AG20443 (cell line): ENCODE measurements around the gene FKBP2.

Source experiments
- DNase-seq: peaks from one replicate; pipeline ENCODE4 v3.0.0; 2012; ENCODE audit warnings: low spot score, mixed read lengths

Gene FKBP2

DNA sequence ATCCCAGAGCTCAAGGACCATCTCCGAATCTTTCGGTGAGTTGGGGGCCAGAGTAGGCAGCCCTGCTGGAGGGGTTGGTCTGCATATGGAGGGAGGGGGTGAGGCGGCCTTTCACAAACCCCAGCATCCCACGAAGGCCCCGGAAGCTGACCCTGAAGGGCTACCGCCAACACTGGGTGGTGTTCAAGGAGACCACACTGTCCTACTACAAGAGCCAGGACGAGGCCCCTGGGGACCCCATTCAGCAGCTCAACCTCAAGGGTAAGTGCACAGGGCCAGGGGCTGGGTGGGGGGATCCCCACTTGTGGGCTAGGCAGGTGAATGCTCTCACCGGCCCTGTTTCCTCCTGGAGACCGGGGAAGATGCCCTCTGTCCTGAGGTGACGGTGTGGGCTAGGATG lies 21.1 kb upstream of the FKBP2 start:
- DNase-seq, result no peak

DNA sequence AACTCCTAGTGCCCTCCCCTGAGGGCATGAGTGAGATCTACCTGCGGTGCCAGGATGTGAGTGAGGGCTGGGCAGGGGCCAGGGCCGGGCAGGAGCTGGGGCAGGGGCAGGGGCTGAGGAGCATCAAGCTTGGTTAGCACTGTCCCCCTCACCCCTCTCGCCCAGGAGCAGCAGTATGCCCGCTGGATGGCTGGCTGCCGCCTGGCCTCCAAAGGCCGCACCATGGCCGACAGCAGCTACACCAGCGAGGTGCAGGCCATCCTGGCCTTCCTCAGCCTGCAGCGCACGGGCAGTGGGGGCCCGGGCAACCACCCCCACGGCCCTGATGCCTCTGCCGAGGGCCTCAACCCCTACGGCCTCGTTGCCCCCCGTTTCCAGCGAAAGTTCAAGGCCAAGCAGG lies 20.6 kb upstream of the FKBP2 start:
- no peak for DNase-seq

DNA sequence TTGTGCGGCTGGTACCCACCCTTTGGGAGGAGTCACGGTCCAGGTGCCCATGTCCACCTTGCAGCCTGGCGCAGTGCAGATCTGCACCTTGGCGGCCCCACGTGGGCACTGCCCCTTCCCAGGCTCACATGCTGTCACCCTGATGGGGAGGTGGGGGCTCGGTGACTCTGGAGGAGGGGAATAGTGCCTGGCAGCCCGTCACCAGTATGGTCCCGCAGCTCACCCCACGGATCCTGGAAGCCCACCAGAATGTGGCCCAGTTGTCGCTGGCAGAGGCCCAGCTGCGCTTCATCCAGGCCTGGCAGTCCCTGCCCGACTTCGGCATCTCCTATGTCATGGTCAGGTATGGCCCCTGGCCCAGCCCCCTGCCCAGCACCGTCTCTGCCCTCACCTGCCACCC lies 20.1 kb upstream of the FKBP2 start:
- no peak for DNase-seq

DNA sequence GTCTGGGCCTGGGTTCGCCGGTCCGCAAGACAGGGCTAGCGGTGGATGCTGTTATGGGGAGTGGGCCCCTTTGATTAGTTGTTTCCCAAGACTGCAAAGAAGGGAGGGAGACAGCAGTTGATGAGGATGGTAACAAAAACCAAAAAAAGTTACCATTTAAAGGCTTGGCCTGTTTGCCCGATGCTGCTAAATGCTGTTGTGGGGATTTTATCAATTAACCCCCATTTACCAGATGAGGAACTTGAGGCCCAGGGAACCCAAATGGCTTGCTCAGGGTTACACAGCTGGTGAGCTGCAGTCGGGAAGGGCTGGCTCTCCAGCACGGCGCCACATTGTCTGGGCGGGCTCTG lies 18.3 kb upstream of the FKBP2 start:
- DNase-seq, result no peak

DNA sequence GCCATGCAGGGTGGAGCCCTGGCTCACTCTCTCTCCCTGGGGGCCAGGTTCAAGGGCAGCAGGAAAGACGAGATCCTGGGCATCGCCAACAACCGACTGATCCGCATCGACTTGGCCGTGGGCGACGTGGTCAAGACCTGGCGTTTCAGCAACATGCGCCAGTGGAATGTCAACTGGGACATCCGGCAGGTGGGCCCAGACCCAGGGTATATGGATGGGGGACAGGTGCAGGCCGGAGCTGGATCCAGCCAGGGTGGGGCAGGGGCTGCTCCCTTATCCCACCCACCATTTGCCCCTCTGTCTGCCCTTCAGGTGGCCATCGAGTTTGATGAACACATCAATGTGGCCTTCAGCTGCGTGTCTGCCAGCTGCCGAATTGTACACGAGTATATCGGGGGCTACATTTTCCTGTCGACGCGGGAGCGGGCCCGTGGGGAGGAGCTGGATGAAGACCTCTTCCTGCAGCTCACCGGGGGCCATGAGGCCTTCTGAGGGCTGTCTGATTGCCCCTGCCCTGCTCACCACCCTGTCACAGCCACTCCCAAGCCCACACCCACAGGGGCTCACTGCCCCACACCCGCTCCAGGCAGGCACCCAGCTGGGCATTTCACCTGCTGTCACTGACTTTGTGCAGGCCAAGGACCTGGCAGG lies 17.8 kb upstream of the FKBP2 start:
- no peak for DNase-seq

DNA sequence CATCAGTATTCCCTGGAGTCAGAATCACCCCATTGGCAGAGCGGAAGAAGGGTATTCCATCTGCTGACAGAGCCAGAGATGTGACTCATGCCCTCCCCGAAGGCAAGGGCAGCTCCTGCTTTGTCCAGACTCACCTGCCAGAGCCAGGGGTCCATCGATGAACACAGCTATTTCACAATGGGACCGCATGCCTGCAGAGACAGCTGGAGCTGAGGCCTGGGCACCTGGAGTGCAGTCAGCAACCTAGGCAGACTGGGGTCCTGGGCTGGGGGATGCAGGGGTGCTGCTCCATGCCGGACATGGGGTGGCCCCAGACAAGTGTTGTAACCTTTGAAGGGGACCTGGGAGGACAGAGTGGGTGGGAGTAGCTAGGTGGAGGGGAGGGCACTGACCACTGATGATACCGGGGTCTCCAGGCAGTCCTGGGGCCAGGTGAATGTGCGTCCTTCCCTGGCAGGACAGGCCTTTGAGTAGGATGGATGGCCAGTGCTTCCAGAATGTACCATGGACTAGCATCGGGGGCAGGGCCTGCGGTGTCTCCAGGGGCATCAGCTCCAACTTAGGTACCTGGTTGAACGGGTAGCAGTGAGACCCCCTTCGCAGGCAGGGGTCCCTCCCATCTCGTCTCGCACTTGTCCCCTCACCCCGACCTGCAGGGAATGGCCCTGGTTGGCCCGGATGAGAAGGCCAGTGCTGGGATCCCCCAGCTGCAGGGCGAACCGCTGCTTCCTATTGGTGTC lies 16.6 kb upstream of the FKBP2 start:
- DNase-seq, result no peak

DNA sequence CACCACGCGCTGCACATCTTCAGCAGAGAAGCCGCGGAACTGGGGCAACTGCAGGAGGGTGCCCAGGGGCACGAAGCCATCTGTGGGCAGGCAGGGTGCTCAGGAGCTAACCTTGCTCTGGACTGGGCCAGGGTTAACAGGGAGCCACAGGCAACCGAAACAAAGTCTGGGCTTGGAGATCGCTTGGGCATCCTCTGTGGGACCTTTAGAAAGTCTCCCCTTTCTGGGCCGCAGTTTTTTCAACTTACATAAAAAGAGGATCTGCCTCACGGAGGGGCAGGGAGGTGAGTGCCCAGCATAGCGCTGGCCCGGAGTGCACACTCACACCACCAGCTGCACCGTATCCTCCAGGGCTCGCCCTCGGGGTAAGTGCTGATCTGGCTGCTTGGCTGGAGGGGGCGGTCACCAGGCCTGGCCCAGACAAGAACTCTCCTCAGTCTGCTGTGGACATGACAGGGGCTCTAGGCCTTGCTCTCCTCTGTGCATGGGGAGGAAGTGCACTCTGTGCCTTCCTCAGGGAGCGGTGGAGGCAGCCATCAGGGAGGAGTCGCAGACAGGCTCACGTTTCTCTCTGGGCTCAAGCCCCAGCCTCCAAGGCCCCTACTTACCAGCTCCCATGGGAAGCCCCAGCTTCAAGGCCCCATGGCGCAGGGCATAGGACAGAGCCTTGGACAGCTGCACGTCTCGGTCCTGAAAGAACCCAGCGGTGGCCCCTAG lies 15.8 kb upstream of the FKBP2 start:
- DNase-seq, result no peak

DNA sequence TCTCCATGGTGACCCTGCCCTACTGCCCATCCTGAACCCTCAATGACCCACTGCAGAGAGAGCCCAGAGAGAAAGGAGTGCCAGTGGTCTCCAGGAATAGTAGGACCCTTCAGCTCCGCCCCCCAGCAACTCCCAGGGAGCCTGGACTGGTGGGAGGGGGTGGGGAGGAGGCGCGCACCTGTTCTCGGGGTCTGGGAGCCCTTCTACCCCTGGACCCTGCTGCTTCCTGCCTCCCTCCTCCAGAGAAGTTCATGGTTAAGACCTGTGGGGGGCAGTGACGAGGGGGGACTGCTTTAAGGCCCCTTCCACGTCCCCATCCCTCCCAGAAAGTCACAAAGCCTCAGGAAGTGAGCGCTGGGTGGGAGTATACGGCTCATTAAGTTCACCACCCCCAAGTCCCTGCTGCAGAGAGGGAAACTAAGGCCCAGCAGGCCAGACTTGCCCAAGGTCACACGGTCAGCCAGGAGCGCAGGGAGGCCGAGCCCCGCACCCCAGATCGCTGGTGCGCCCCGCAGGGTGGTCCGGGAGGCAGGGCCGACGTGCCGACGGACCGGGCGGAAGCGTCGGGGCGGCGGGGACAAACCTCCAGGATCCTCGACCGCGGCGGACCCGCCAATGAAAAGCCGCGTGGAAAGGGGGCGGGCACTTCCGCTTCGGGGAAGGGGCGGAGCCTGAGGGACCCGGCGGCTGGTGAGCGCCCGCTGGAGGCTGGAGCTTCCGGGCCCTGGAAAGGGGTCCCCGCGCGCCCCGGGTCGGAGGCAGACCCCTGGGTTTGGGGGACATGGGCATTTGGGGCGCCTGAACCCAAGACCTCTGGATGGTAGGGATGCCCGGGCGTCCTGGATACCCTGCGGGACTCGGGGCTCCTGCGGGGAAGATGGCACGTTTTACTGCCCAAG lies 15.0 kb upstream of the FKBP2 start, which contains the start of the genes NUDT22 and TRPT1:
Gene NUDT22 (plus strand): TSS at position 667 of the 899 bp plus-strand sequence. CDS start 379 bp downstream, outside the sequence.
Gene TRPT1 (minus strand): TSS at position 579 of the 899 bp plus-strand sequence. CDS start 326 bp downstream, at position 253.
- peak; percentile 94 for DNase-seq

DNA sequence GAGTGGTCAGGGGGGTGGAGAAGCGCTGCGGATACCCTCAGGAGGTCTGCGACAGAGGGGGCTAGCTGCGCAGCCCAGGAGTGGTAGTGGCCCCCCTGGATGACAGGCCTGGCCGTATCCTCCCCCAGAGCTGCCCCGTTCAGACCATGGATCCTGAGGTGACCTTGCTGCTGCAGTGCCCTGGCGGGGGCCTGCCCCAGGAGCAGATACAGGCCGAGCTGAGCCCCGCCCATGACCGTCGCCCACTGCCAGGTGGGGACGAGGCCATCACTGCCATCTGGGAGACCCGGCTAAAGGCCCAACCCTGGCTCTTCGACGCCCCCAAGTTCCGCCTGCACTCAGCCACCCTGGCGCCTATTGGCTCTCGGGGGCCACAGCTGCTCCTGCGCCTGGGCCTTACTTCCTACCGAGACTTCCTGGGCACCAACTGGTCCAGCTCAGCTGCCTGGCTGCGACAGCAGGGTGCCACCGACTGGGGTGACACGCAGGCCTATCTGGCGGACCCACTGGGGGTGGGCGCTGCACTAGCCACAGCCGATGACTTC lies 14.3 kb upstream of the FKBP2 start:
- DNase-seq, result peak; percentile 32

DNA sequence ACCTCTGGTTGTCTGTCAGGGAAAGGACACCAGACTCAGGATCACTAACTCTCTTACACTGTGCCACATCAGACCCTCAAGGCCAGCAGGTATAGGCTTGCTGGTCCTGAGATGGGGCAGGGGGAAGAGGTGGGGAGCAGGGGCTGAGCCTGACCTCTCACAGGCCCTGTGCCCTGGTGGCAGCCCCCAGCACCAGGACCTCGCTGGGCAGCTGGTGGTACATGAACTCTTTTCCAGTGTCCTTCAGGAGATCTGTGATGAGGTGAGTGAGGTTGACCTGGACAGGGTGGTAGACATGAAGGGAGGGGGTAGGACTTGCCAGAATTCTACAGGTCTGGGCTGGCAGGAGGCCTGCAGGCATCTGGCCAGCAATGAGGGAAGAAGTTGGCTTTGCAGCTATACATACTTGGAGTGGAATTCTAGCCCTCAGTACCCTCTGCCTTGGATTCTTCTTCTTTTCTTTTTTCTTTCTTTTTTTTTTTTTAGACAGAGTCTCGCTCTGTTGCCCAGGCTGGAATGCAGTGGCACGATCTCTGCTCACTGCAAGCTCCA lies 13.4 kb upstream of the FKBP2 start:
- DNase-seq, result no peak

DNA sequence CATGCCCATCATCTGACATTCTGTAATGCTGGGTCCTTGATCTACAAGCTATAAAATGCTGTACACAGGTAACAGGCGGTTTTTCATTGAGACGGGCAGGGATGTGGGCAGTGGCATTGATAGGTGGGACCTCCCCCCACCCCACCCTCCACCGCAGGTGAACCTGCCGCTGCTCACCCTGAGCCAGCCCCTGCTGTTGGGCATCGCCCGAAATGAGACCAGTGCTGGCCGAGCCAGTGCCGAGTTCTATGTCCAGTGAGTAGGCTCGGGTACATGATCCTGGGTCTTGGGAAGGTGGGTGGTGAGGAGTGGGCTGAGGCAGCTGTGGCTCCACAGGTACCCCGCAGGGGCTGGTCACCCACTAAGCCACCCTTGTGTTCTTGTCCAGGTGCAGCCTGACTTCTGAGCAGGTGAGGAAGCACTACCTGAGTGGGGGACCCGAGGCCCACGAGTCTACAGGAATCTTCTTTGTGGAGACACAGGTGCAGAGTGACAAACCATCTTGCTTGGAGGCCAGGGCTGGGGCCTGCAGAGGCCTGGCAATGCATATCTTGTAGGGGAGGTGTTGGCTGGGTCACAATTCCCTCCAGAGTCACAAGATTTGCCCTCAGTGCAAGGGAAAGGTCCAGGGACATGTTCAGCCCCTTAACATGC lies 11.7 kb upstream of the FKBP2 start:
- no peak for DNase-seq

DNA sequence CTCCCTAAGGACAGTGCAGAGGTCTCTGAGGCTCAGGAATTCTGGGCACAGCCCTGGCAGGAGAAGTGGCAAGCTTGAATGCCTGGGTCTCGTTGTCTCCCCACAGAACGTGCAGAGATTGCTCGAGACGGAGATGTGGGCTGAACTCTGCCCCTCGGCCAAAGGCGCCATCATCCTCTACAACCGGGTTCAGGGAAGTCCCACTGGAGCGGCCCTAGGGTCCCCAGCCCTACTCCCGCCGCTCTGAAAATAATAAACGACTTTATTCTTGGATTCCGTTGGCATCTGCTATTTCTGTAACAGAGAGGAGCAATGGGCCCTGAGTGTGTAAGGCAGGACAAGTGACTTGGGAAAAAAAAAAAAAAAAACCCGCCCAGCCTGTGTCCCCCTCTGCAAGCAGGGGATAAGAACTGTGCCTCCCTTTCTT lies 11.1 kb upstream of the FKBP2 start:
- DNase-seq, result no peak

DNA sequence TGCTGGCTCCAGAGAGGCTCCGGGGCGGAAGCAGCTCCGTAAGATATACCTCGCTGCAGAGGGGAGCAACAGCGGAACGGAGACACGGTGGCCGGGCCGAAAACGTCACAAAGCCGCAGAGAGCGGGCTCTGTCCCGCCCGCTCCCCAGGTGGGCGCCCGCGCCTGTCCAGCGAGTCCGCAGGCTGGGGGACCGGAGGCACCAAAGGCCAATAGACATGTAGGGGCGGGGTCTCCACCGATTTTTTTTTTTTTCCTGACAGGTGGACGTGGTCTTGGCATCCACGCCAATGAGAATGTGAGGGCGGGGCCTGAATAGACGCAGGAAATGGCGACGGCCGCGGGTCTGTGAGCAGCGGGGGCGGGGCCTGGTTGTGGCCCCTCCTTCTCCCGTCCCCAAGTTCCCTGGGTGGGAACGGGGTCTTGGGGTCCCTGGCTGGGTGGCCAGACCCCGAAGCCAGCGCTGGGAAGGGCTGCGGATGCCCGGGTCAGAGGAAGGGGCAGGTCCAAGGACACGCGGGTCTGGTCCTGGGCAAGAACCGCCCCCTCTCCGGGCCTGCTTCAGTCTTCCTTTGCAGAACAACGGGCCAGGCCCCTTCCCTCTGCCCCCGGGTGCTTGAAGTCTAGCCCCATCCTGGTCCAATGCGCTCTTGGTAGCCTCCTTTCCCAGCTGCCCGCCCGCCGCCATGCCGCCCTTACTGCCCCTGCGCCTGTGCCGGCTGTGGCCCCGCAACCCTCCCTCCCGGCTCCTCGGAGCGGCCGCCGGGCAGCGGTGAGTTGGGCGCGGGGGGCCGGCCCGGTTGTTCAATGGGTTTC lies 10.5 kb upstream of the FKBP2 start, which contains the start of gene DNAJC4:
Gene DNAJC4 (plus strand): TSS at position 378 of the 814 bp plus-strand sequence. CDS start 307 bp downstream, at position 685.
- DNase-seq, result peak; percentile 77

DNA sequence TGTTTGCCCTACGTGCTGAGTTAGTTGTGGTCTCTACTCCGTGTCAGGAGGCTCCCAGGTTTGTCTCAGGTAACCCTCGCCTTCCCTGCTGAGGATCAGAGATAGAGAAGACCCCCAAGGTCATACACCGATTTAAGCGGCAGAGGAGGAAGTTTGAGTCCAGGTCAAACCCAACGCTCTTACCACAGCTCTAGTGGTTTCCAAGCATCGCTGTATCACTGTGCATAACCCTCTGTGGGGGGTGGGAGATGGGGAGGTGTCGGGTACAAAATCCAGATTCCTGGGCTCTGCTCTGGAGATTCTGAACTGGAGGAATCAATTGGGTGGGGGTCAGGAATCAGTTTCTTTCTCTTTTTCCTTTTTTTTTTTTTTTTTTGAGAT lies 9.9 kb upstream of the FKBP2 start:
- DNase-seq, result no peak

DNA sequence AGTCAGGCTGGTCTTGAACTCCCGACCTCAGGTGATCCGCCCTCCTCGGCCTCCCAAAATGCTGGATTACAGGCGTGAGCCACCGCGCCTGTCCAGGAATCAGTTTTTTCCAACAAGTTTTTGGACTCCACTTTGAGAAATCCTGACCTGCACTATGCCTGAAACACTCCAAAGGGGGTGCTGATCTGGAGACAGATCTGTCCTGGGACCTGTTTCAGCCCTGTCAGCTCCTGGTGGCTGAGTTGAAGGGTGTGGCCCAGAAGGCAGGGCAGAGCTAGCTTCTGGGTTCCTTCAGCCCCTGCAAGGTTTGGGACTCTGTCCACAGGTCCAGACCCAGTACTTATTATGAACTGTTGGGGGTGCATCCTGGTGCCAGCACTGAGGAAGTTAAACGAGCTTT lies 9.3 kb upstream of the FKBP2 start:
- DNase-seq, result no peak

DNA sequence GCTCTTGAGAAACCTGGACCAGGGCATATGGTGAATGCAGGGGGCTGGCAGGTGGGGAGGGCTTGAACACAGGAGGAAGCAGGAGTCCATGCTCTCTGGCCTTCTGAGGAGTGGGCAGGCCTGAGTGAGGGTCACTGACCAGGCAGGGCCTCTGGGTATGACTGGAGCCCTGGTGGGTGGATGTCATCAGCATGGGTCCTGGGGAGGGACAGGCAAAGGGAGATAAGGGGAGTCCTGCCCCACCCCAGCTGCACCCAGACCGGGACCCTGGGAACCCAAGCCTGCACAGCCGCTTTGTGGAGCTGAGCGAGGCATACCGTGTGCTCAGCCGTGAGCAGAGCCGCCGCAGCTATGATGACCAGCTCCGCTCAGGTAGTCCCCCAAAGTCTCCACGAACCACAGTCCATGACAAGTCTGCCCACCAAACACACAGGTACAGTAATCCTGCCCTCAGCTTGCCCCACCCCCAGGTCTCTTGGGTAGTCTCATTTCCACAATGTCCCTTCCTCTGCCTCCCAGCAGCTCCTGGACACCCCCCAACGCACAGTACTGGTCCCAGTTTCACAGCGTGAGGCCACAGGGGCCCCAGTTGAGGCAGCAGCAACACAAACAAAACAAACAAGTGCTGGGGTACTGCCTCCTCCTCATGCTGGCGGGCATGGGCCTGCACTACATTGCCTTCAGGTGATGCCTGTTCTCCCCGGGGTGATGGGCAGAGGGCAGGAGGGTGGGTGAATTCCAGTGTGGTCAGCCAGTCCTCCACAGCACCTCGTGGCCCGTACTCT lies 8.5 kb upstream of the FKBP2 start:
- no peak for DNase-seq

DNA sequence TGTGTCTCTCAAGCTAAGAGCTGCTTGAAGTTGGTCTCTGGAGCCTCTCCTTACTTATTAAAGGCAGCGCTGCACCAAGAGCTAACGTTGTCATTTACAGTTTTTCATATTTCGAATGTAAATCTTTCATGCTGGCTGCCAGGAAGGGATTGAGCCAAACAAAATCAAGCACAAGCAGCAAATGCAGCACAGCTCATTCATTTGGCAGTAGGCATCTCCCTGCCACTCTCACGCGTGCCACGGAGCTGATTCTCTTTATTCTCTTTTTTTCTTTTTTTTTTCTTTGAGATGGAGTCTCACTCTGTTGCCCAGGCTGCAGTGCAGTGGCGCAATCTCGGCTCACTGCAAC lies 8.0 kb upstream of the FKBP2 start:
- no peak for DNase-seq

DNA sequence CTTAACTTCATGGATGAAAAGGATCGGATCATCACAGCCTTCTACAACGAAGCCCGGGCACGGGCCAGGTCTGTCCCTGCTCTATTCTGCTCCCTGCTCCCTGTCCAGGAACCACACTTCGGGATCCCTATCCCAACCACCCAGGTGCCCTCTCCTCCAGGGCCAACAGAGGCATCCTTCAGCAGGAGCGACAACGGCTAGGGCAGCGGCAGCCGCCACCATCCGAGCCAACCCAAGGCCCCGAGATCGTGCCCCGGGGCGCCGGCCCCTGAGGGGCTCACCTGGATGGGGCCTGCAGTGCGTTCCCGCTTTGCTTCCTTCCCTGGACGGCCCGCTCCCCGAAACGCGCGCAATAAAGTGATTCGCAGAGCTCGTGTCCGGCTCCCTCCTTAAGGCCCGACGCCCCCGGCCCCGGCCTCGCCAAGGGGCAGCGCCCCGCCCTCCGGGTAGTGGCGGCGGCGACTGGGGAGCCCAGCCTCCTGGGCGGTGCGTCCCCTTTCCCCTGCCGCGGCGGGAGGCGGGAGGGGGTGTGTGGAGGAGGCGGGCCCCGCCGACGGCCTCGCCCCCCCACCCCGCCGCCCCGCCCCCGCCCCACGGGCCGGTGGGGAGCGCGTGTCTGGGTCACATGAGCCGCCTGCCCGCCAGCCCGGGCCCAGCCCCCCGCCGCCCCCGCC lies 6.8 kb upstream of the FKBP2 start, which contains the start of gene VEGFB:
Gene VEGFB (plus strand): TSS at position 672 of the 674 bp plus-strand sequence. CDS start 250 bp downstream, outside the sequence.
- peak; percentile 83 for DNase-seq
